Fibroblast of lung (primary cell): Measurements from ENCODE around the gene RIGI. TPM values are rescaled to one million over a fixed set of nuclear protein-coding genes. Genes with fewer than 3 reads are reported as not detected.
A peak's percentile ranks its signal among the peaks of the same experiment; 100 is the strongest.

Source experiments
- DNase-seq, 2 donors: peaks; one replicate each; pipeline versions ENCODE4 v3.0.0 to v3.0.0-alpha.2; 2010; ENCODE audit warnings: low read depth in 2 of 2
- H2AFZ ChIP-seq: 2 replicates; pipeline ENCODE4 v1.5.1; 2012; ENCODE audit warnings: low read length, control low read depth, inconsistent platforms
- H3K27ac ChIP-seq: 2 replicates; pipeline ENCODE4 v1.5.1; 2011; ENCODE audit warnings: low read length, control low read depth; ENCODE audit not compliant: insufficient read depth
- H3K27me3 ChIP-seq: 2 replicates; pipeline ENCODE4 v1.5.1; 2011; ENCODE audit warnings: mild to moderate bottlenecking, low read length; ENCODE audit not compliant: control insufficient read depth, insufficient read depth
- H3K36me3 ChIP-seq: 2 replicates; pipeline ENCODE4 v1.5.1; 2011; ENCODE audit warnings: low read length; ENCODE audit not compliant: control insufficient read depth, insufficient read depth
- H3K4me1 ChIP-seq: 2 replicates; pipeline ENCODE4 v1.5.1; 2011; ENCODE audit warnings: low read length; ENCODE audit not compliant: control insufficient read depth, insufficient read depth; ENCODE audit errors: extremely low read depth
- H3K4me2 ChIP-seq: 2 replicates; pipeline ENCODE4 v1.5.1; 2011; ENCODE audit warnings: low read length, control low read depth; ENCODE audit not compliant: insufficient read depth; ENCODE audit errors: extremely low read depth
- H3K4me3 ChIP-seq, 4 experiments: fragments of 200-600 bp in 1 of 4; sonication (generic) in 1 of 4; replicated peaks in 1 of 4; 2 replicates each; pipeline ENCODE4 v1.5.1; 2011 to 2016; ENCODE audit warnings: low read length in 4 of 4, low read depth in 3 of 4, mild to moderate bottlenecking in 3 of 4, control low read depth in 2 of 4, inconsistent platforms in 1 of 4, mixed read lengths in 1 of 4; ENCODE audit not compliant: insufficient read depth in 1 of 4; ENCODE audit errors: control extremely low read depth in 1 of 4
- H3K79me2 ChIP-seq: 2 replicates; pipeline ENCODE4 v1.5.1; 2012; ENCODE audit warnings: mild to moderate bottlenecking, low read length, inconsistent platforms; ENCODE audit not compliant: control insufficient read depth, insufficient read depth
- H3K9ac ChIP-seq: 2 replicates; pipeline ENCODE4 v1.5.1; 2011; ENCODE audit warnings: mild to moderate bottlenecking, low read length, control low read depth; ENCODE audit not compliant: insufficient read depth
- H3K9me3 ChIP-seq: 2 replicates; pipeline ENCODE4 v1.5.1; 2012; ENCODE audit warnings: low read depth, low read length; ENCODE audit not compliant: control insufficient read depth, insufficient read depth
- H4K20me1 ChIP-seq: 2 replicates; pipeline ENCODE4 v1.5.1; 2011; ENCODE audit warnings: low read length; ENCODE audit not compliant: control insufficient read depth, insufficient read depth; ENCODE audit errors: extremely low read depth
- CTCF ChIP-seq, 2 donors: IDR thresholded peaks in 1 of 2; conservative IDR thresholded peaks in 1 of 2; 1 replicate in 1 of 2; 2 replicates in 1 of 2; pipeline ENCODE4 v1.5.1; 2011 to 2012; ENCODE audit warnings: low read length in 2 of 2, control low read depth in 1 of 2, inconsistent platforms in 1 of 2, low read depth in 1 of 2, mild to moderate bottlenecking in 1 of 2
- EZH2 ChIP-seq: IDR thresholded peaks from 2 replicates; pipeline ENCODE4 v1.5.1; 2012; ENCODE audit warnings: low read length, control low read depth, mild to moderate bottlenecking; ENCODE audit errors: missing control alignments
- polyA plus RNA-seq, 2 donors: library from polyadenylated mRNA; depleted of rRNA in 1 of 2; stranded (reverse) in 1 of 2; unstranded in 1 of 2; fragments of >200 nt; gene quantifications; 2 replicates each; pipeline ENCODE4 v1.2.1, GENCODE V29; 2011 to 2012; ENCODE audit warnings: missing spikeins in 1 of 2
- total RNA-seq: library from RNA; depleted of rRNA; stranded (reverse); fragments of >200 nt; gene quantifications from 2 replicates; pipeline ENCODE4 v1.2.1, GENCODE V29; 2014

Gene RIGI
- total and polyA plus RNA-seq, 2 donors (not counting 1 experiment from before 2014, with no cell fraction given): 8.8 to 13.2 TPM

- no peaks in the 10 kb centered on the region for H3K4me1 ChIP-seq
- H4K20me1 ChIP-seq: no peaks in the 10 kb centered on the region
- peak; percentile 93 to 94 for DNase-seq
- H3K27me3 ChIP-seq: no peaks in the 10 kb centered on the region
- H3K4me2 ChIP-seq: peak within 1 kb of the TSS; percentile 98
- H2AFZ ChIP-seq: peak within 1 kb of the TSS; percentile 95
- H3K4me3 ChIP-seq: peak within 1 kb of the TSS; percentile 87 to 98 (median 96)
- H3K27ac ChIP-seq: peak within 1 kb of the TSS; percentile 70
- peaks cover 4% of the 10 kb centered on the region for H3K36me3 ChIP-seq
- no peaks in the 10 kb centered on the region for H3K9me3 ChIP-seq
- H3K79me2 ChIP-seq: peaks cover 34% of the 10 kb centered on the region
- TF ChIP-seq EZH2 (no peak), CTCF (conservative IDR thresholded peaks at IDR 0.05 in 1 of 2, IDR thresholded peaks at IDR 0.05 in 1 of 2; ENCODE audit: low read depth in 1 of 2, low read length in 2 of 2) (no peak)
- H3K9ac ChIP-seq: peak within 1 kb of the TSS; percentile 69
Observed at GRCh38 chr9:32572900-32573523, 47.0 kb upstream of the RIGI start, which contains the start of gene NDUFB6. Gene NDUFB6 (minus strand): TSS chr9:32573159. CDS start chr9:32573060, 99 bp downstream.

- Histone ChIP-seq H3K4me3 (peak overlapping the region; percentile 87 to 98 (median 96)), H3K27ac (peak overlapping the region; percentile 70), H4K20me1 (no peaks in the 10 kb centered on the region), H3K4me1 (no peaks in the 10 kb centered on the region), H3K9me3 (no peaks in the 10 kb centered on the region), H3K27me3 (no peaks in the 10 kb centered on the region), H3K36me3 (peaks cover 4% of the 10 kb centered on the region), H3K4me2 (peak overlapping the region; percentile 97), H3K9ac (peak overlapping the region; percentile 69), H2AFZ (peak overlapping the region; percentile 95), H3K79me2 (peaks cover 34% of the 10 kb centered on the region)
- DNase-seq: peak; percentile 76 to 78
- TF ChIP-seq EZH2: no peak
- TF ChIP-seq CTCF (conservative IDR thresholded peaks at IDR 0.05 in 1 of 2, IDR thresholded peaks at IDR 0.05 in 1 of 2; ENCODE audit: low read depth in 1 of 2, low read length in 2 of 2): peak; percentile 68 to 74
Observed at GRCh38 chr9:32571969-32572899, 46.2 kb upstream of the RIGI start.

GRCh38 chr9:32570262-32570661 is 44.3 kb upstream of the RIGI start:
- Histone ChIP-seq H3K9ac (no peak overlapping the region), H4K20me1 (no peaks in the 10 kb centered on the region), H3K9me3 (no peaks in the 10 kb centered on the region), H3K4me2 (no peak overlapping the region), H3K27me3 (no peaks in the 10 kb centered on the region), H3K4me3 (no peak overlapping the region), H3K27ac (no peak overlapping the region), H3K4me1 (no peaks in the 10 kb centered on the region), H2AFZ (no peak overlapping the region), H3K79me2 (peaks cover 38% of the 10 kb centered on the region), H3K36me3 (peaks cover 13% of the 10 kb centered on the region)
- TF ChIP-seq EZH2 (no peak), CTCF (conservative IDR thresholded peaks at IDR 0.05 in 1 of 2, IDR thresholded peaks at IDR 0.05 in 1 of 2; ENCODE audit: low read depth in 1 of 2, low read length in 2 of 2) (no peak)
- no peak for DNase-seq
